HL-60 (cell line): ENCODE results near the gene DMD.

ENCODE experiments used
- DNase-seq, 2 experiments: peaks; one replicate each; pipeline ENCODE4 v3.0.0-alpha.2; 2010 to 2020; ENCODE audit warnings: low read depth in 1 of 2, low spot score in 1 of 2
- H3K27ac ChIP-seq: fragments of 250-450 bp; sonication (Bioruptor Pico); replicated peaks from 2 replicates; pipeline ENCODE4 v1.5.1; 2020; ENCODE audit warnings: mild to moderate bottlenecking, moderate library complexity
- H3K27me3 ChIP-seq: fragments of 250-450 bp; sonication (Bioruptor Pico); 2 replicates; pipeline ENCODE4 v1.5.1; 2021; ENCODE audit warnings: mild to moderate bottlenecking, moderate library complexity; ENCODE audit not compliant: insufficient read depth, poor library complexity, severe bottlenecking
- H3K4me3 ChIP-seq: replicated peaks from 2 replicates; pipeline ENCODE4 v1.5.1; 2011; ENCODE audit warnings: mild to moderate bottlenecking, control low read depth, low read length; ENCODE audit not compliant: insufficient read depth
- GABPA ChIP-seq: IDR thresholded peaks from 2 replicates; pipeline ENCODE4 v1.6.1; 2012; ENCODE audit warnings: low read depth
- POLR2AphosphoS5 ChIP-seq: IDR thresholded peaks from 2 replicates; pipeline ENCODE4 v1.6.1; 2012; ENCODE audit warnings: low read depth
- REST ChIP-seq: IDR thresholded peaks from 2 replicates; pipeline ENCODE4 v1.6.1; 2012; ENCODE audit warnings: low read depth; ENCODE audit not compliant: insufficient replicate concordance
- SPI1 ChIP-seq: IDR thresholded peaks from 2 replicates; pipeline ENCODE4 v1.6.1; 2012; ENCODE audit warnings: low read depth, mild to moderate bottlenecking, borderline replicate concordance
- TF ChIP-seq, protein P1 (sequence below): IDR thresholded peaks from one replicate; pipeline ENCODE4 v1.5.1; 2011; ENCODE audit warnings: low read length, control low read depth, inconsistent platforms; ENCODE audit not compliant: insufficient read depth

DMD gene

GRCh38 chrX:33132569-33132968, 78.8 kb downstream of the DMD start:
- no peak overlapping the region for H3K27ac ChIP-seq

DNA sequence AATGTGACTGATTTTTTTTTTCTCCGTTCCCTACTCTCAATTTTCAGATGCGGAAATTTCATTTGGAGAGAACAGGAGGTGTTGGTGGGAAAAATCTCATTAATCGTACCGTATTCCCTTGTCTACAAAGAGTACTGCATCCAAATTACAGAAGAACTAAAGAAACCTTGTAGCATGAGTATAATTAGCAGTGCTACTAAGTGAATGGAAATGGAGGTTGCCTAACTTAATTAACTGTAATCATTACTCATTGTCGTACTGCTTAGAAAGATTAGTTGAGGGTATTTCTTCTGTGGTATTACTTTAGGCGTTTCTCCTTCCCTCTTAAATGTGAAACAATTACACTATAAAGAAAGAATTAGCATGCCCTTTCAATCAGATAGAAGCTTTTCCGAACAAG, 81.7 kb downstream of the DMD start:
- DNase-seq: no peak
- Histone ChIP-seq H3K4me3 (no peak overlapping the region), H3K27ac (no peak overlapping the region), H3K27me3 (no peaks in the 10 kb centered on the region)
- TF ChIP-seq POLR2AphosphoS5: no peak
- TF ChIP-seq, protein P1, sequence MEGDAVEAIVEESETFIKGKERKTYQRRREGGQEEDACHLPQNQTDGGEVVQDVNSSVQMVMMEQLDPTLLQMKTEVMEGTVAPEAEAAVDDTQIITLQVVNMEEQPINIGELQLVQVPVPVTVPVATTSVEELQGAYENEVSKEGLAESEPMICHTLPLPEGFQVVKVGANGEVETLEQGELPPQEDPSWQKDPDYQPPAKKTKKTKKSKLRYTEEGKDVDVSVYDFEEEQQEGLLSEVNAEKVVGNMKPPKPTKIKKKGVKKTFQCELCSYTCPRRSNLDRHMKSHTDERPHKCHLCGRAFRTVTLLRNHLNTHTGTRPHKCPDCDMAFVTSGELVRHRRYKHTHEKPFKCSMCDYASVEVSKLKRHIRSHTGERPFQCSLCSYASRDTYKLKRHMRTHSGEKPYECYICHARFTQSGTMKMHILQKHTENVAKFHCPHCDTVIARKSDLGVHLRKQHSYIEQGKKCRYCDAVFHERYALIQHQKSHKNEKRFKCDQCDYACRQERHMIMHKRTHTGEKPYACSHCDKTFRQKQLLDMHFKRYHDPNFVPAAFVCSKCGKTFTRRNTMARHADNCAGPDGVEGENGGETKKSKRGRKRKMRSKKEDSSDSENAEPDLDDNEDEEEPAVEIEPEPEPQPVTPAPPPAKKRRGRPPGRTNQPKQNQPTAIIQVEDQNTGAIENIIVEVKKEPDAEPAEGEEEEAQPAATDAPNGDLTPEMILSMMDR: no peak
- TF ChIP-seq SPI1: no peak
- no peak for TF ChIP-seq GABPA
- no peak for TF ChIP-seq REST

More at GRCh38 chrX:33132569-33132968, 78.8 kb downstream of the DMD start:
- Histone ChIP-seq H3K4me3 (no peak overlapping the region), H3K27me3 (no peaks in the 10 kb centered on the region)
- no peak for TF ChIP-seq REST
- TF ChIP-seq POLR2AphosphoS5: no peak
- no peak for TF ChIP-seq SPI1
- TF ChIP-seq, protein P1: no peak
- TF ChIP-seq GABPA: no peak
- DNase-seq: no peak

- TF ChIP-seq POLR2AphosphoS5 (no peak), REST (no peak), GABPA (no peak), SPI1 (no peak)
- TF ChIP-seq, protein P1: no peak
- Histone ChIP-seq H3K4me3 (no peak overlapping the region), H3K27ac (no peak overlapping the region), H3K27me3 (no peaks in the 10 kb centered on the region)
- DNase-seq: no peak
These were observed 83.1 kb downstream of the DMD start for GRCh38 chrX:33128048-33128805.
